IPS-15b (cell line): Measurements from ENCODE around the gene SLC4A8.

Experiments used
- H3K27me3 ChIP-seq: one replicate; pipeline ENCODE4 v1.6.1; 2013; ENCODE audit warnings: low read length; ENCODE audit not compliant: control insufficient read depth, insufficient read depth
- H3K36me3 ChIP-seq: one replicate; pipeline ENCODE4 v1.6.1; 2013; ENCODE audit warnings: low read length; ENCODE audit not compliant: control insufficient read depth, insufficient read depth
- H3K4me1 ChIP-seq: one replicate; pipeline ENCODE4 v1.6.1; 2013; ENCODE audit warnings: mild to moderate bottlenecking, low read length; ENCODE audit not compliant: control insufficient read depth, insufficient read depth
- H3K4me3 ChIP-seq: one replicate; pipeline ENCODE4 v1.5.1; 2013; ENCODE audit warnings: low read depth, low read length
- H3K9ac ChIP-seq: one replicate; pipeline ENCODE4 v1.6.1; 2013; ENCODE audit warnings: low read depth, mild to moderate bottlenecking, low read length
- H3K9me3 ChIP-seq: one replicate; pipeline ENCODE4 v1.6.1; 2013; ENCODE audit warnings: mild to moderate bottlenecking, low read length; ENCODE audit not compliant: control insufficient read depth, insufficient read depth

The SLC4A8 gene

DNA sequence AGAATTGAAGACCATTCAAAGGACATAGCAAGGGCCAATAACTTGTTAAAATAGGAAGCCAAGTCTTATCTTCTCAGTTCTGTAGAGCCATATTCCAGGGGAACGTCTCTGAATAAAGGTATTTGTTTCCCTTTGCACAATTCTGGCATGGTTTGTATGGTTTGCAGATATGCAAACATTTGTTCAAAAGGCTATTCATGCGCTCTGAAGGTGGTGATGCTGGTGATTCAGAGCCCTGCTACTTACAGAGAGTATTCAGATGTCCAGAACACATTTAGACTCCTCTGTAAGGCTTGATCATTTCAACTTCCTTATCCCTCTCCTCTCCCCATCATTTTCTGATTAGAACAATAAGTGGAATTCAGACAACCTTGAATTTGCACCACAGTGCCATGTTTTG is 35.9 kb downstream of the SLC4A8 start:
- Histone ChIP-seq H3K4me1 (peaks cover 6% of the 10 kb centered on the region), H3K36me3 (peaks cover 2% of the 10 kb centered on the region), H3K27me3 (no peaks in the 10 kb centered on the region), H3K9me3 (no peaks in the 10 kb centered on the region), H3K4me3 (no peak overlapping the region), H3K9ac (no peak overlapping the region)

DNA sequence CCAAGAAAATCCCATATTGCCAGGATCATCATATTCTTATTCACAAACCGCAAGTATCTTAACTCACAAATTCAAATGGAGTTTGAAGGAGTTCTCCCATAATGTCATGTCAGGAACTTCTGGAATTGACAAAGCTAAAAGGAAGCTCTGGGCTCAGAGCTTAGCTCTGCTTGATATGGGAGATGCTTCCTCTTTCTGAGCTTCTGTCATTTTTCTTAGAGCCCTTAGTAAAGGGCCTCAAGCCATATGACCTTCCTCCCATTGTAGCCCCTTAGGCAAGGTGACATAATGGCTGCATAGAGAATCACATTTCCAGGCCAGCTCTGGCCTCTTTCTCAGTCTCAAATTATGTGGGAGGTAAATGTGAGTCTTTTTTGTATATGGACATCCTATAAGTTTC is 40.9 kb downstream of the SLC4A8 start:
- no peaks in the 10 kb centered on the region for H3K4me1 ChIP-seq
- no peak overlapping the region for H3K4me3 ChIP-seq
- H3K9ac ChIP-seq = no peak overlapping the region
- H3K27me3 ChIP-seq = no peaks in the 10 kb centered on the region
- no peaks in the 10 kb centered on the region for H3K9me3 ChIP-seq
- peaks cover 6% of the 10 kb centered on the region for H3K36me3 ChIP-seq

DNA sequence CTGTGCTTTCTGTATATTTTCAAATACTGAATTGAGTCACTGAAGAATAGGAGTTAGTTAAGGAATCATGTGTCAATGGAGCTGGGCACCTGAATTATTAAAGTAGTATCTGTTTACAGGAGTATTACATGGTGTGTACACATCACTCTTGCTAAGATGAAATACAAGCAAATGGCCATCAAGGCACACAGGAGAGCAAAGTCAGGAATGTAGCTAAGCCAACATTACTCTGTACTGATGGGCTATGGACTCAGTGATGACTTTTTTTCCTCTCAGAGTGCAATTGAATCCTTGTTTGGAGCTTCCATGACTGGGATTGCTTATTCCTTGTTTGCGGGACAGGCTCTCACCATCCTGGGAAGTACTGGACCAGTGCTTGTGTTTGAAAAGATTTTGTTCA is 45.5 kb downstream of the SLC4A8 start:
- no peak overlapping the region for H3K9ac ChIP-seq
- H3K4me3 ChIP-seq = no peak overlapping the region
- no peaks in the 10 kb centered on the region for H3K27me3 ChIP-seq
- H3K36me3 ChIP-seq = peaks cover 12% of the 10 kb centered on the region
- H3K9me3 ChIP-seq = no peaks in the 10 kb centered on the region
- H3K4me1 ChIP-seq = no peaks in the 10 kb centered on the region

DNA sequence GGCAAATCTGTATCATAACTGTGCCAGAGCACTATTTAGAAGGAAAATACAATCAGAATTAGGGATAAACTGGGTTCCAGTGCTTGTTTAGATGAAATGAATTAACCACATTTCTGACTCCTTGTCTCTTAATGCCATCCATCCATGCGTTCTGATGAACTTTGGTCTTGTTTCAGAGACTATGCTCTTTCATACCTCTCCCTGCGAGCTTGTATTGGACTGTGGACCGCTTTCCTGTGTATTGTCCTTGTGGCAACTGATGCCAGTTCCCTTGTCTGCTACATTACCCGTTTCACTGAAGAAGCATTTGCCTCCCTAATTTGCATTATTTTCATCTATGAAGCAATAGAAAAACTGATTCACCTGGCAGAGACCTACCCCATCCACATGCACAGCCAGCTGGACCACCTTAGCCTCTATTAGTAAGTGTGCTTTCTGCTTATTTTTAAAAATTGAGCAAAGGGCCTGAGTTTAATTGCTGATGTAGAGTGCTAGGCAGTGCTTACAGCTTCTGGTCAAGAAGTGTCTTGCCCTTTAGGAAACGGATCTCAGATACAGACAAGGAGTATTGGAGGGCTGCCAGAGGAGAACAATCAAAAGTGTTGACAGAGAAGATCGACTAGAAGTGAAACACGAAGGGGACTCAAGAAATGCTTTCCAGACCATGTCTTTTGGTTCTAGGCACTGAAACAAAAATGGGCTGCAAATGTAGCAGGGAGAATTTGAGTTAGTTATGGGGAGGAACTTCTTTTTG is 46.7 kb downstream of the SLC4A8 start:
- Histone ChIP-seq H3K9me3 (no peaks in the 10 kb centered on the region), H3K4me3 (no peak overlapping the region), H3K27me3 (no peaks in the 10 kb centered on the region), H3K9ac (no peak overlapping the region), H3K36me3 (peaks cover 13% of the 10 kb centered on the region), H3K4me1 (no peaks in the 10 kb centered on the region)

DNA sequence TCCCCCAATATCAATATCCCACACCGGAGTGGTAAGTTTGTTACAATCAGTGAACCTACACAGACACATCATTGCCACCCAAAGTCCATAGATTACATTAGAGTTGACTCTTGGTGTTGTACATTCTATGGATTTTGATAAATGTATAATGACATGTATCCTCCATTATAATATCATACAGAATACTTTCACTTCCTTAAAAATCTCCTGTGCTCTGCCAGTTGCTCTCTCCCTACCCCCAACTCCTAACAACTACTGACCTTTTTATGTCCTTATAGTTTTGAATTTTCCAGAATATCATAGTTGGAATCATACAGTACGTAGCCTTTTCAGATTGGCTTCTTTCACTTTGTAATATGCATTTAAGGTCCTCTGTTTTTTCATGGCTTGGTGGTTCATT is 48.4 kb downstream of the SLC4A8 start:
- Histone ChIP-seq H3K9me3 (no peaks in the 10 kb centered on the region), H3K27me3 (no peaks in the 10 kb centered on the region), H3K36me3 (peaks cover 13% of the 10 kb centered on the region), H3K4me1 (no peaks in the 10 kb centered on the region), H3K9ac (no peak overlapping the region), H3K4me3 (no peak overlapping the region)

DNA sequence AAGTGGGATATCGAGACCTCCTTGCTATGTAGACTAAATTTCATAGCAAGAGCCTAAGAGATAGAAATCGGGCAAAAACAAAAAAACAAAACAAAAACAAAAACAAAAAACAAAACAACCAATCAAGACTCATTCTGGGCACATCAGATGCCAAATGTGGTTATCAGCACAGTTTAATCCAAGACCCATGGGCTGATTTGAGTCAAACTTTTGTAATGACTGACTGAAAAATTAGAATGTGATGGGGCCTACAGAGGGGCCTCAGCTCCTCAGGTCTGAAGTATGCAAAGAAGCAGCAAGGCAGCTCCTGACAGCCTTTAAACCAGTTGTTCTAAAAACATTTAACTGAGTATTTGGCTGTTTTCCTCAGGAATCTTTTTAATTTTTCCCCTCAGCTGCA is 49.3 kb downstream of the SLC4A8 start:
- Histone ChIP-seq H3K27me3 (no peaks in the 10 kb centered on the region), H3K9me3 (no peaks in the 10 kb centered on the region), H3K9ac (no peak overlapping the region), H3K4me1 (no peaks in the 10 kb centered on the region), H3K4me3 (no peak overlapping the region), H3K36me3 (peaks cover 13% of the 10 kb centered on the region)

DNA sequence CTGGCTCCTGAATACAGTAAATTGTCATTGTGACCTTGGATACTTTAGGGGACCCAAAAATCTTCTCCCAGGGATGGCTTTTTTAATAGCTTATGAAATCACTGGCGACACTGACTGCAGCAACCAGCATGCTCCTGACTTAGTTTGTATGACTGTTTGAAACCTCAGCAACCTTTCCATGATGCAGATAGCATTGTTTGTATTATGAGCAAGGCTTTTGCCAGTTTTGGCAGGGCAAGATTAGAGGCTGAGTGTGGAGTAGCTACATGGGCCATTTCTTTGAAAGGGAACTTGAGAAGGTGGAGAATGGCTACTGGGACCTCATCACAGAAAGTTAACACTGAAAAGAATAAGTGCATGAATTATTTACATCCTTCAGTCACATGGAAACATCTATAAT is 50.9 kb downstream of the SLC4A8 start:
- Histone ChIP-seq H3K9me3 (no peaks in the 10 kb centered on the region), H3K36me3 (peaks cover 10% of the 10 kb centered on the region), H3K4me1 (no peaks in the 10 kb centered on the region), H3K27me3 (no peaks in the 10 kb centered on the region), H3K4me3 (no peak overlapping the region), H3K9ac (no peak overlapping the region)

DNA sequence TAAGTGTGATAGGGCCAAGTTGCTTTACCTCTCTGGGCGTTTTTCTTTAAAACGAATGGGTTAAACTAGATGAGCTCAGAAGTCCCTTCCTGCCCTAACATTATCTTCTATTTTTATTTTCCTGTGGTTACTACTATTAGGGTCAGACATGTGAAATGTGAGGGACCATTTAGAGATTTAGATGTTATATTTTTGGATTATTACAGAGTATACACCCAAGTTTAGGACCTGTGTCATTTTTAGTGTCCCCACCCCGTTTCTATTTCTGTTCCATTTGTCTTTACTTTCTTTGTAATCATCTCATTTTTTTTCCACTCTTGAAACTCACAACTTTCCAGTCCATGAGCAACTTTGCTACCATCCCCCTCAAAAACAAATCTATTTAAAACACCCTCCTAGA is 56.3 kb downstream of the SLC4A8 start:
- H3K4me1 ChIP-seq = no peaks in the 10 kb centered on the region
- H3K27me3 ChIP-seq = no peaks in the 10 kb centered on the region
- H3K9ac ChIP-seq = no peak overlapping the region
- H3K4me3 ChIP-seq = no peak overlapping the region
- no peaks in the 10 kb centered on the region for H3K36me3 ChIP-seq
- H3K9me3 ChIP-seq = no peaks in the 10 kb centered on the region

DNA sequence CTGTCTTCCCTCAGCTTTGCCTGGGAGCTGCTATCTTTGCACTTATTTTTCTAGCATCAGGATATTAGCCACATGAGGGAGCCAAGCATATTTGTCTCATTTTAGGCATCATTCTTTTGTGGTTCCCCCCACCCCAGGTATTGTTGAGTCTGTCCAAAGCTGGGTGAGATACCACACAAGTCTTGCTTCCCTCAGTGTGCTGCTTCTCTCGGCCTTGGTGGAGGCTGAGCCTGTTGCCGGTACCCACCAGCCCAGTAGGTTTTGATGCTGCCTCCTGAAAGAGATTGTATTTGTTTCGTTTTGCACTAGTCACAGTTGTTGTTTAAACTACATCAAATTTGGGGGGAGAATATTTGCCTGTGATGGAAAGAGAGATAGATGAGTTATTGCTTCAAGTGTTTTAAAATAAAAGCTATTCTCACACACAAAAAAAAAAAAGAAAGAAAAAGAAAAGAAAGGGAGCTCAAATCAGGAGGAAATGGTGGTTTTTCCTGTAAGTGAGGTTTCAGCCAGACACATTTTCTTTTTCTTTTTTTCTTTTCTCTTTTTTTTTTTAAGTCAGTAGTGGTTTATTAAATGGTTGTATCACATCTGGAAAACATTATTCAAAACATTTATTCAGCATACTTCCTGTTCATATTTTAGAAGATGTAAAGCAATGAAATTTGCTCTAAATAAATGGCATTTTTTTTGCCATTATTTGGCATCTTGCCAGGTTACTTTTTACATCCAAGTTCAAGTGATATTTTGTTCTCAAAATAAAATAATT is 58.5 kb downstream of the SLC4A8 start:
- H3K9me3 ChIP-seq = no peaks in the 10 kb centered on the region
- no peaks in the 10 kb centered on the region for H3K27me3 ChIP-seq
- no peak overlapping the region for H3K9ac ChIP-seq
- no peak overlapping the region for H3K4me3 ChIP-seq
- H3K4me1 ChIP-seq = no peaks in the 10 kb centered on the region
- no peaks in the 10 kb centered on the region for H3K36me3 ChIP-seq

DNA sequence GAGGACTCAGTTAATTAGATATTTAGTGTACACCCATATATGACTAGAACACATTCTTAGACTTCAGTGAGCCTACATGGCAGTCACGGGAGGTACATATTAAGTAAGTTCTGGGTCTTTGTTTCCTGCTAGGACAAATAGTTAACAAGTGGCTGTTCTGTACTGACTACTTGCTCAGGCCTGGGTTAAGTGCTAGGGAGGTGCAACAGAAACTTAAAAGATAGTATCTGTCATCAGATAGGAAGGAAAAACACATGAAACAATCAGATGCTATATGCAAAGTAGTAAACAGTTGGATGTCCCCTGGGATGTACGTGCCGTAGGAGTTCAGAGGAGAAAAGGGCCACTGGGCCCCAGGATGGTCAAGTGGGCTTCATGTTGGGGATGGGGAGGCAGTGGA is 59.5 kb downstream of the SLC4A8 start:
- H3K27me3 ChIP-seq = no peaks in the 10 kb centered on the region
- H3K4me3 ChIP-seq = no peak overlapping the region
- H3K9me3 ChIP-seq = no peaks in the 10 kb centered on the region
- H3K4me1 ChIP-seq = no peaks in the 10 kb centered on the region
- no peak overlapping the region for H3K9ac ChIP-seq
- H3K36me3 ChIP-seq = no peaks in the 10 kb centered on the region

DNA sequence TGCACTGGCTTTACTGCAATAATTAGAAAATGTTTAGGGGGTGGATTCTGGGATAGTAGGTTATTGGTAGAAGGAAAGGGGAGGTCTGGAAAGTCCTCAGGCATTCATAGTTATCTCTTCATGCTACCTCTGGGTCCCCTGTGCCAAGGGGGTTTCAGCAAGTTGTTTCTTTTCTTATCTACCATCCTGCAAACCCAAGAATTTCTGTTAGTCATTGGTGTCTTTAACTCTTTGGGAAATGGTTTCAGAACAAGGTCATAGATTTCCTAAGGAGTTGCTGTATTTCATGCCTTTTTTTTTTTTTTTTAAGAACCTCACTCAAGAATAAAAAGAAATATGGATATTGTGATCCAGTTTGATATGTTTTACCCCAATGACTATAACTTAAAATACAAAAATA is 63.6 kb downstream of the SLC4A8 start:
- Histone ChIP-seq H3K9ac (no peak overlapping the region), H3K36me3 (no peaks in the 10 kb centered on the region), H3K4me1 (no peaks in the 10 kb centered on the region), H3K4me3 (no peak overlapping the region), H3K9me3 (no peaks in the 10 kb centered on the region), H3K27me3 (no peaks in the 10 kb centered on the region)

DNA sequence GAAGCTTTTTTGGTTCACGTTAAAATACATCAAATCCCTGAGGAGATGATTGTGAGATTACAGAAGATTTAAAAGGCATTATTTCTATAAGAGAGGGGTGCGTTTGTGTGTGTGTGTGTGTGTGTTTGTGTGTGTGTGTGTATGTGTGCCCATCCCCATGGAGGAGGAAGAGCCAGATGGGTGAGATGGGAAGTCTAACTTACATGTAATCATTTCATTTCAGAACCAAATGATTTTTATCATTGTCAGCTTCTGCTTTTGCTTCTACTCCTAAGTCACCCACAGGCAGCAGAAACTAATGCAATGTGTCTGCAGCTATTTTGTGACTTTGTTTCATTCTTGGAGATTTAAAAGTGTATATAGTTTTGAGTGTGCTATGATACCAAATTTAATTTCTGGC is 68.7 kb downstream of the SLC4A8 start:
- Histone ChIP-seq H3K4me3 (no peak overlapping the region), H3K9me3 (no peaks in the 10 kb centered on the region), H3K4me1 (no peaks in the 10 kb centered on the region)

More for the DNA sequence above, 68.7 kb downstream of the SLC4A8 start:
- Histone ChIP-seq H3K36me3 (no peaks in the 10 kb centered on the region), H3K9ac (no peak overlapping the region), H3K27me3 (no peaks in the 10 kb centered on the region)
